GM21528 (cell line): Measurements from ENCODE around the gene FIS1.

Experiments
- ATAC-seq: cut with Tn5 transposase; IDR thresholded peaks from one replicate; pipeline ENCODE4 v1.9.1; 2021; ENCODE audit warnings: mild to moderate bottlenecking, moderate library complexity; ENCODE audit not compliant: unreplicated experiment, low FRiP score

The FIS1 gene

DNA sequence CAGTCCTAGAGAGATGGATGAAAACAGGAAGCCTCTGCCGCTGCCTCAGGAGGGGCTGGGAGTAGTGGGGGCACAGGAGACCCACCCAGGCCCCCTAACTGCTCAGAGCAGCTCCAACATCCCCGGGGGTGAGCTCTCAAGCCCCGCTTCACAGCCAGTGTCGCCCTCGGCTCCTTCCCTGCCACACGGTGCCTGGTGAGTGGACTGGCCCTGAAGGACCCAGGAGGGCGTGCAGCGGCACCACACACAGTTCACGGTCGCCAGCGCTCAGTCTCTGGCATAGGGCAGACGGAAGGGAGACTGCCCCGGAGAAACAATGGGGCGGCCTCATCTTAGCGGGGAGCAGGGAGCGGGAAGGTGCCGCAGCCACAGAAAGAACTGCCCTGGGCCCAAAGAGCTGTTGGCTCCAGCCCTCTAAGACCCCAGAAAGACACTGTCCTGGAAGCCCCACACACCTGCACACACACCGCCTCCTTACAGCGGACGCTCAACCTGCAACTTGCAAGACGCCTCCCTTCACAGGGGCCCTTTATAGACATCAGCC lies 8.5 kb downstream of the FIS1 start:
- no peak for ATAC-seq

DNA sequence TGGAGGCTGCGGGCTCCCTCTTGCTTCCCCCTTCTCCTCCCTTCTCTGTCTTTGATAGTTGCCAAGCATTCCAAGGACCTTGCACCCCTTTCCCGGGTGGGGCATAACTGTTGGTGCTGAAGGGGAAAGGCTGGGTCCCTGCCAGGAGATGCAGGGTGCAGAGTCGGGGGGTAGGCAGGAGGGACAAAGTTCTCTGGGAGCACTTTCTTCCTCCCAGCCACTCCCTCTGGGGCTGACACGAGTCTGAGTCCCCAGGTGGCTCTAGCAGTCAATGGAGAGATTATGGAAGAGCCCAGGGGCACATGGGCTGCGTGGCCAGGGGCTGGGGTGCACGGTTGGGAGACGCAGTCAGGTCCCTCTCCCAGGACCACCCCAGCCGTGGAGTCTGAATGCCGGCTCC lies 9.4 kb downstream of the FIS1 start:
- no peak for ATAC-seq

DNA sequence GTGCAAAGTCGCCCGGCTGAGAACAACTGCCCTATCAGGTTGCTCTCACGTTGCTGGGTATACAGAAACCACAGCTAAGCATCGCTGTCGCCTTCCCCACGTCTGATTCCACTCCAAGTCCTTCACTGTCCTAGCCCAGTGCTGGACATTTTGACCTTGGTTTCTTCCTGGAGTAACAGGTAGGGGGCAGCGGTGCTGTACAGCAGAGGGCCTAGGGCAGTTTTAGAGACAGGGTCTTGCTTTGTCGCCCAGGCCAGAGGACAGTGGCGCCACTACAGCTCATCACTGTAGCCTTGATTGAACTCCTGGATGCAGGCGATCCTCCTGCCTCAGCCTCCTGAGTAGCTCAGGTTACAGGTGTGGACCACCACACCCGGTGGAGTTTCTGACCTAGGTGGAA lies 9.8 kb downstream of the FIS1 start:
- no peak for ATAC-seq

DNA sequence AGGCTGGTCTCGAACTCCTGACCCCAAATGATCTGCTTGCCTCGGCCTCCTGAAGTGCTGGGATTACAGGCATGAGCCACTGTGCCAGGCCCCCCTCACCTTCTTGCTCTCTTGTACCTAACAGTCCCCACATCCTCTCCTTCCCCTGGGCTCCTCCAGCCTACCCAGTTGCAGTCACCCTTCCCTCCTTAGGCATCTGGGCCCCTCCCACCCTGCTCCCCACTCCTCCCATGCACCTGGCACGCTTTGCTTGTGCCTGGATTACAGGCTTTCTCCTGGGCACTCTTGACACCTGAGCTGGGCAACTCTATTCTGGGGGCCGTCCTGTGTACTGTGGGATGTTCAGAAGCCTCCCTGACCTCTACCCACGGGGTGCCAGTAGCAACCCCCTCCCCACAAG lies 10.2 kb downstream of the FIS1 start:
- ATAC-seq, result no peak

DNA sequence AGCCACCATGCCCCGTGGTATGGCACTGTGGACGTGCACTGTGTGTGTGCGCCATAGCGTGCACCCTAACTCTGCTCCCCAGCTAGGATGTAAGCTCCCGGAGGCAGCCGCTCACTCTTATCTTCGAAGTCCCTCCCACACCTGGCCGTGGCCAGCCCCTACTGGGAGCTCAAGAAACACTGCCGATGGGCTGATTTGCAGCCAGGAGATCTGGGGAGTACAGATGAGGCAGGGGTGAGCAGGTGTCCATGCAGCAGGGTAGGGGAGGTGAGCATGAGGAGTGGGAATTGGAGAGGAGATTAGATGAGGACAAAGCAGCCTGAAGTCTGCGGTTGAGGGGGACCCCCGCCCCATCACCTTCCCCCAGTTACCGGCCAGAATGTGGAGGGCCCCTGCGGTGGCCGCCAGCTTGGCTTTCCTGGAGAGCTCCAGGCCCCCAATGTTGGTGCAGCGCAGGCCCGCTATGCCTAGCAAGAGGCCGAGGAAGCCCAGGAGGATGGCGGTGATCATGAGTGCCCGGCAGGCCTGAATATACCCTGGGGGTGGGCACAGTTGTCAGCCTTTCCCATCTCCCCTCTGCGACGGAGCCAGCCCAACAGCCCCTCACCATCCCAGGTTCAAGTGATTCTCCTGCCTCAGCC lies 10.9 kb downstream of the FIS1 start:
- ATAC-seq, result no peak

DNA sequence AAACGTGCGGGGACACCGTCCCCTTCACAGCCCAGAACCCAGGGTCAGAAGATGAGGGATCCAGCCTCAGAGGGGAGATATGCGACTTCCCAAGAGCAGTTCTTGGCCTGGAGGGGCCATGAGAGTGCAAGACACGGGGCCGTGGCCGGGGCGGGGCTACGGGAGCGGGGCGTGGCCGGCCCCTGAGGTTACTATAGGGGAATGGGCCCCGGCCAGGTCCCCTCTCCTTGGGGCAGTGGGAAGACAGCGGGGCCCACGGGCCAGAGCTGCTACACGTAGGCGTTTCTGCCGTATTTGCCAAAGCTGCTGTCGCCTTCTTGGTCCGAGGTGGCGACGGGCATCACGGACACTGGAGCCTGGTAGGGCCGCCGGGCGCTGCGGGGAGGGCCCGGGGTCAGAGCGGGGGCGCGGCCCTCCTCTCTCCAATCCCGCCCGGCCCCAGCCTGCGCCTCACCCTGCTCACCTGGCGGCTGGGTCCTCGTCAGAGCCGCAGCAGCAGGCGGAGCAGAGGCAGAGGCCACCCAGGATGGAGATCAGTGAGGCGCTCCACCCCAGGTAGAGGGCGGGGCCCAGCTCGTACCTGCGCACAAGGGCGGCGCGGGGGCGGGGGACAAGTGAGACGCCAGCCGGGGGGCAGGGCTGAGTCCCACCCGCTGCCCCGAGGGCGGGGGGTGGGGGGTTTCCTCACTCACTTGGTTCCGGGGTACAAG lies 12.6 kb downstream of the FIS1 start:
- ATAC-seq, result no peak

DNA sequence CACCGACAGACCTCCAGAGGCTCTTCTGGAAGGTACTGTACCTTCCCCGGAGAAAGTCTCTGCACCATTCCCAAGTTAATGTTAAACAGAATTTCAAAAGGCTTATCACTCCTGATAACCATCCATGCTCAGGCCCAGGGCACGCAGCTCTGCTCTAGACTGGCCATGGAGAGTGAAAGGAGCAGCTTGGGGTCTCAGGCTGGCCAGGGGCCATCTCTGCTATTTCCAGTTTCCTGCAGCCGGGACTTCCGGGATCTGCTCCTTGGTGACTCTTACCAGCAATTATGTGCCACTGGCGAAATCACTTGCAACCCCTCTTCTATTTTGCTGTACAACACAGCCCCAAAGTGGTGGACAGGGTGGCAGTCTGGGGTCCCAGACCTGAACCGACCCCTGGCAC lies 13.2 kb downstream of the FIS1 start:
- ATAC-seq, result no peak

DNA sequence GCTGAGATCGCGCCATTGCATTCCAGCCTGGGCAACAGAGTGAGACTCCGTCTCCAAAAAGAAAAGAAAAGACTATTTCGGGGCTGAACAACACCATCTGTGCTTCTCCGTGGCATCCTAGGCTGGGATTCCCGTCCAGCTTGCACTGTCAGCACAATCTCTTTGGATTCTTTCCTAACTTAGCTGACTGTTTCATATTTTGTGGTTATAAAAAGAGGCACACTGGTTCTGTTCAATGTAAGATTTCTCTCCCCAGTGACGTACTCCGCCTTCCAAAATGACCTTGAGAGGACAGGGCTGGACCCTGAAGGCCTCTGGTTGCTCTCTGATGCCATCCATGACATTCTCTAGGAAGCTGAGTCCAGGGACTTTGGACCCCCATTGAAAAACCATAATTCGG lies 18.2 kb downstream of the FIS1 start:
- no peak for ATAC-seq

DNA sequence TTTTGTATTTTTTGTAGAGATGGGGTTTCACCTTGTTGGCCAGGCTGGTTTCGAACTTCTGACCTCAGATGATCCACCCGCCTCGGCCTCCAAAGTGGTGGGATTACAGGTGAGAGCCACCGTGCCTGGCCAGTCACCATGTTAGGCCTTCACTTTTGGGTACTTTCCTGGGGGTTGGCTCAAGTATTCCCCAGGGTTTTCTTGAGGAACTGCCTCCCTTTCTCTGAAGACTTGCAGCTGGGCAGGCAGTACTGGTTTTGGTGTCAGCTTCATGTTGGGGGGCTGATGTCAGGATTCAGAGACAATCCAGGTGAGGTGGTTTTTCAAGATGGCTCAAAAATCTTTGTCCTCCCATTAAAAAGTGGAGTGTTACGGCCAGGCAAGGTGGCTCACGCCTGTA lies 19.2 kb downstream of the FIS1 start:
- no peak for ATAC-seq

DNA sequence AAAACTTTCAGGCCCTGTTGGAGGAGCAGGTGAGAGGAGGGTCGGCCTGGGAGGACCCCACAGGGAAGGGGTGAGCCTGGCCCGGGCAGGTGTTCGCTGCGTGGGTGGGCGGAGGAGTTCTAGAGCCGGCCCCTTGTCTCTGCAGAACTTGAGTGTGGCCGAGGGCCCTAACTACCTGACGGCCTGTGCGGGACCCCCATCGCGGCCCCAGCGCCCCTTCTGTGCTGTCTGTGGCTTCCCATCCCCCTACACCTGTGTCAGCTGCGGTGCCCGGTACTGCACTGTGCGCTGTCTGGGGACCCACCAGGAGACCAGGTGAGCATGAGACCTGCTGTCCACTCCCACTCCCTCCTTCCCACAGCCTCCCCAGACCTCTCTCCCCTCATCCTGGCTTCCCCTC lies 21.4 kb downstream of the FIS1 start:
- no peak for ATAC-seq

DNA sequence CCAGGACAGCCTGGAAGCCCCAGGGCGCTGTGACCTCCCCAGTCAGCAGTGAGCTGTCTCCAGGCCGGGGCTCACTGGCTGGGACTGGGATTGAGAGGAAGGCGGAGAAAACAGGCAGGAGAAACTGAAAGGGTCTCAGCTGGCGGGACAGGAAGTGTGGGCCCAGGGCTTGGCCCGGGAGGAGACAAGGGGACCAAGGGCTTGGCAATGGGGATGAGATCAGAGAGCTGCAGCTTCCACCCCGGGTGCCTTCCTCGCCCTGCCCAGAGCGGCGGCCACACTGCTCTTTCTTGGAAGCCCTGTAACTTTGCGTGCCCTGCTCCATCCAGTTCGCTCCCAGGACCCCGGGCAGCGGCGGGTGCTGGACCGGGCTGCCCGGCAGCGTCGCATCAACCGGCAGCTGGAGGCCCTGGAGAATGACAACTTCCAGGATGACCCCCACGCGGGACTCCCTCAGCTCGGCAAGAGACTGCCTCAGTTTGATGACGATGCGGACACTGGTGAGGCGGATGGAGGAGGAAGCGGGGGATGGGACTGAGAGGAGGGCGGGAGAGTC lies 22.5 kb downstream of the FIS1 start:
- no peak for ATAC-seq

DNA sequence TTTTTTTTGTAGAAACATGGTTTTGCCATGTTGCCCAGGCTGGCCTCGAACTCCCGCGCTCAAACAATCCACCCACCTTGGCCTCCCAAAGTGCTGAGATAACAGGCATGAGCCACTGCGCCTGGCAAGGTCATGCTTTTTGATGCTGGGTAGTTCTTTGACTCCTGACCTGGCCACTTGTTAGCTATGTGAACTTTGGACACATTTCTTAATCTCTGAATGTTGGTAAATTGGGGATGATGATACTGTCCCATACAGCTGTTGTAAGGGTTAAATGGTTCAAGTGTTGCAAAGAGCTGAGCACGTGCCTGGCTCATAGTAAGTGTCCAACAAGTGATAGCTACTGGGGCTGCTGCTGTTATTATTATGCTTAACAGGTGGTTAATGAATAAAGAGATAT lies 24.6 kb downstream of the FIS1 start:
- no peak for ATAC-seq

DNA sequence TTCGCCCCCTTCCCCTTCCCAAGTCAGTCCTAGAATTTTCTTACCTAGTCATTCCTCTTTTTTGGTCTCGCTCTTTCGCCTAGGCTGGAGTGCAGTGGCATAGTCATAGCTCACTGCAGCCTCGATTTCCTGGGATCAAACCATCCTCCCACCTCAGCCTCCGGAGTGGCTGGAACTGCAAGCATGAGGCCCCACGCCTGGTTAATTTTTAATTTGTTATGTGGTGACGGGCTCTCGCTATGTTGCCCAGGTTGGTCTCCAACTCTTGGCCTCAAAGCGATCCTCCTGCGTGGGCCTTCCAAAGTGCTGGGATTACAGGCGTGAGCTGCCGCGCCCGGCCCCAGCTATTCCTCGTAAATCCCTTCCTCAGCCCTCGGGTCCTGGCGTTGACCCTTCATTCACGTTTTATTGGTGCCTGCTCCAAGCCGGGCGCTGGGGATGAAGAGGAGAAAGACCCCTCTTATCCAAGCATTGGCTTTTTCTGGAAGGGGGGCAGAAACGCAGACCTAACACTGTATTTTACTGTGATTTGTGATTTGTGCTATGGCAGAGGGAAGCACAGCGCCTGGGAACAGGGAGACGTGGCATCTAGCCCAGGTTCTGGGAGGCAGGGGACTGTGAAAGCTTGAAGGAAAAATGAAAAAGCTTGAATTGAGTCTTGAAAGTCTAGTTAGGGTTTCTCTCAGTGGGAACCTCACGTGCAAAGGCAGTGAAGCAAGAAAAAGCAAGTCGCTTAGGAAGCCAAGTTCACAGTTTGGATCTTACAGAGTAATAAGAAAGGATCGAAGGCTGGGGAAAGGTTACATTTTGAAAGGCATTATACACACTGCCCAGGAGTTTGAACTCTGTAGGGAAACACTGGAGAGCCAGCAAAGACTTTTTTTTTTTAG lies 26.4 kb downstream of the FIS1 start:
- peak; percentile 17 for ATAC-seq

DNA sequence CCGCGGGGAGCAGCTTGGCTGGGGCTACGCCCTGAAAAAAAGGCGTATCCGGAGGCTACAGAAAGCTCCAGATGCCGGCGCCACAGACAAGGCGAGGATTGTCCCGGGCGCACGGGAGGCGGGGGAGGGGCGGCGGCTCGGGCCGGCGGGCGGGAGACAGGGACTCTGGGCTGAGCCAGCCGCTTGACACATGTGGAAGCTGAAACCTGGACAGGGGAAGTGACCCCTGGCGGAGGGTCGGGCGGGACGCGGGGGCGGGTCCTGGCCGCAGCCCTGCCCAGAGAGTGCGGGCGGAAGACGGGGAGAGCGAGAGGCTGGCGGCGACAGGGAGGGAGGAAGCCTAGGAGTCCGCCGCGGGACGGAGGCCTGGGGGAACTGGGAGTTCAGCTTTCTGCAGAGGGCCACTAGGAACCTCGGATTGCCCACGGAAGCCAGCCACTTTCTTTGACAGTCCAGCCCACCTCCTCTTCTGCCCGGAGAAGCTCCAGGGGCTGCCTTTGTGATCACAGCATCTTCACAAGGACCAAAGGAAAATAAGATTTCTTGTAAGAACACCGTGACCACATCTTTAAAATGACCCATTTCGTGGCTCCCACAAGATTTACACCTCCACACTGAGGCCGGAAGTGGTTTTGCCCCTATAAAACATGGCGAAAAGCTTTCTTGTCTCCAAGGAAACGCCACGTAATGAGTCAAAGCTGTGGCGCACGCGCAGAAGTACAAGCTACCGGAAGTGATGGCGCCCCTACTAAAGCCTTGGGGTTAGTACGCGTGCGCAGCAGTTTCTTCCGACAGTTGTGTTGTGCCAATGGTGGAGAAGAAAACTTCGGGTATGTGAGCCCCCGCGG lies 27.3 kb downstream of the FIS1 start, which contains the start of the genes PLOD3 and ZNHIT1:
TSS of gene PLOD3 (minus strand) at position 194 of the 848 bp plus-strand sequence. CDS start 307 bp downstream, outside the sequence.
TSS of gene ZNHIT1 (plus strand) at position 778 of the 848 bp plus-strand sequence. CDS start at position 809, 31 bp downstream.
- peak; percentile 61 for ATAC-seq

DNA sequence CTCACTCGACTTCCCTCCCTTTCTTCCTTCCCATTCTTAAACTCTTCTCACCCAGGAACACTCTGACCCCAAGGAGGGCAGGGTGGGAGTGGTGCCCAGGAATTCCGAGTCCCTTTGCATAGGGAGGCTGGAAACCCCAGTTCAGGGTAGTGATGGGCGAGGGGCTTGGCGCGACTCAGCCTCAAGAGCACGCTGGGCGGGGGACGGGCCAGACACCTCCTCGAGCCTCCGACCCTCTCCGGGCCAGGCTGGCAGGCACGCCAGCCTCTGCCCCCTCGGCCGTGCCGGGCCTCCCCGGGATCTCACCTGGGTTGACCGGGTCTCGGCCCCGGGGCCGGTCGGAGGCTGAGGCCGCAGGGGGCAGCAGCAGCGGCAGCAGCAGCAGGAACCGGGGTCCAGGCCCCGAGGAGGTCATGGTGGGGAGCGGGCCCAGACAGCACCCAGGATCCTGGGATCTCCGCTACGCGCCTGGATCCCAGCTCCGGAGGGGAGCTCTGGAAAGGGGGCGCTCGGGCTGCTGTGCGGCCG lies 28.0 kb downstream of the FIS1 start:
- ATAC-seq, result peak; percentile 17

DNA sequence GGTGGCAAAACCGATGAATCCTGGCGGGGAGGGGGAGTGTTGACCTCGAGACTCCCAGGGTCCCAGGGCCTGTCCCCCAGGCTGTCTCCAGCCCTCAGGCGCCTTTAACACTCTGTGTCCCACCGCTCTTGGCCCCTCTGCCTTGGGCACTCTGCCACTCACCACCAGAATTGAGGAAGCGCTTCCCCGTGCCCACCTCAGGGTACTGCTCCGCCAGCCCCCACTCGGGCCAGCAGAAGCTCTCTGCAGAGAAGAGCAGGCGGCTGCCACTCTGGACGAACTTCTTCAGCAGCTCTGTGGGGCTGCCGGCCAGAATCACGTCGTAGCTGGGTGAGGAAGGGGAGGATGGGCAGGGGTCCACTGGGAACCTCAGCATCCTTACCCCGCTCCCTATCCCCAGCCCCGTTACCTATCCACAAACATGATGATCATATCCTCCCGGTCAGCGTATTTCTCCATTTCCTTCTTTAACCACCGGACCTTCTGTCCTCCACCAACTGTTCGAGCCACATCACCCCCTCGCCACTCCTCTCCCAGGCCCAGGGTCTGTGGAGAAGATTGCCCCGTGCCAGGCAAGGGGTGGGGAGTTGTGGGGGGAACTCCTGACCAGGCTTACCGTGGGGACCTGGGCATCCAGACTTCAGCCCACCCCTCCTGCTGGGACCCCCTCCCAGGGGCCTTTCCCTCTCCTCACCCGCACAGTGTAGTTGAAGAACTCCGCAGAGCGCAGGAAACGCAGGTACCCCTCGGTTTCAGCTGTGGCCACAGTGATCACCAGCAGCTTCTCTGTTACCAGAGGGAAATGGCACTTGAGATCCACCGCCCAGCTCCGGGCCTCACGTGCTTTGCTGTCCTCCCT lies 28.7 kb downstream of the FIS1 start:
- ATAC-seq, result peak; percentile 2

DNA sequence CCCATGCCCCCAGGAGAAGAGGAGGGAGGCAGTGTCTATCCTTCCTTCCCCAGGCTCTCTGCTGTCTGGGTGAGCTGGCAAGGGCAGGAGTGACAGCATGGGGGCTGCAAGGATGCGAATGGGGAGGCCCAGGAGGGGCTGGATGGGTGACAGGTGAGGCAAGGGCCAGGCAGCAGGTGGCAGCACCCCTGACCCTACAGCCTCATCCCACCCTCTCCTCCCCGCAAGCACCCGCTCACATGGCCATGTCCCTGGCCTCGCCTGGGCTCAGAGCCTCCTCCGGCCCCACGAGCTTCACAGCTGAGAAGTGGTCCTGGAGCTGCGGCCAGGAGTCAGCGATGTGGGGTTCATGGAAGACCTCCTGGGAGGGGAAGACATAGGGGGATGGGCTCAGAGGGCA lies 32.9 kb downstream of the FIS1 start:
- no peak for ATAC-seq

DNA sequence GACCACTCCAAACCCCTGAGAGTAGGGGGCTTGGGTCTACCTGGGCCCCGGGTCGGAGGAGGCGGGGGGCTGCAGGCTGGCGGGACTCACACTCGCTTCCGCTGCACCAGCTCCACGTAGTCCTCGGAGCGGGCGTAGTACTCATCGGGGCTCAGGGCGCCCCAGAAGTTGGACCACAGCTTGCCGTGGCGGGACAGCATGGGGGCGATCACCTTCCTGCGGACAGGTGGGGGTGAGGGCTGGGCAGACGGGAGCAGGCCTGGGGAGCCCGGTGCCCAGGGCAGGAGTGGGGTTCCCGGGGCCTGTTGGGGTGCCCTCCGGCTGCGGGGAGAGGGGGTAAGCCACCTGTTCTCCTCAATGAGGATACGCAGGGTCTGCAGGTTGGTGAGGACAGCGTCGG lies 33.4 kb downstream of the FIS1 start:
- ATAC-seq, result no peak

DNA sequence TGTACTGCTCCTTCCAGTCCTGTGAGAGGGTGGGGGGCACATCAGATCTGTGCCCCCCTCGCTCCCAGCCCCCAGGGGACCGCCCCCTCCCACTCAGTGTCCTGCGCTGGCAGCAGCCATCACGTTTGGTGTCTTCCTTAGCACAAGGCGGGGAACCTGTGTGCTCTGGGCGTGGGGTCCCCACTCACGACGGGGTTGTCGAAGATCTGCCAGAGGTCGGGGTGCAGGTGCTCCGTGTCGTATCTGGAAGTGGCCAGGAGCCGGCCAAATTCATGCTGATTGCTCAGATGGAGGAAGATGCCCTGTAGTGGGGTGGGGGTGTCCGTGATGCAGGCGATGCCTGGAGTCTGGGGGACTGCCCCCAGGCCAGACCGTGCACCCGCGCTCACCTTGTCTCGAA lies 34.7 kb downstream of the FIS1 start:
- ATAC-seq, result no peak
